Testis (tissue), 2 donors: ENCODE data around the gene KCNH4.

Source experiments
- POLR2A ChIP-seq: fragments of 450-650 bp; IDR thresholded peaks from one replicate; pipeline ENCODE4 v1.6.1; 2017; ENCODE audit warnings: antibody characterized with exemption, mild to moderate bottlenecking, moderate library complexity
- TF ChIP-seq, protein P1 (sequence below), 3 experiments: fragments of 450-650 bp in 2 of 3; fragments of 200-600 bp in 1 of 3; sonication (generic) in 1 of 3; IDR thresholded peaks; one replicate each; pipeline ENCODE4 v1.5.1; 2016 to 2019; ENCODE audit warnings: antibody characterized with exemption in 3 of 3, mild to moderate bottlenecking in 2 of 3, moderate library complexity in 1 of 3

DNA sequence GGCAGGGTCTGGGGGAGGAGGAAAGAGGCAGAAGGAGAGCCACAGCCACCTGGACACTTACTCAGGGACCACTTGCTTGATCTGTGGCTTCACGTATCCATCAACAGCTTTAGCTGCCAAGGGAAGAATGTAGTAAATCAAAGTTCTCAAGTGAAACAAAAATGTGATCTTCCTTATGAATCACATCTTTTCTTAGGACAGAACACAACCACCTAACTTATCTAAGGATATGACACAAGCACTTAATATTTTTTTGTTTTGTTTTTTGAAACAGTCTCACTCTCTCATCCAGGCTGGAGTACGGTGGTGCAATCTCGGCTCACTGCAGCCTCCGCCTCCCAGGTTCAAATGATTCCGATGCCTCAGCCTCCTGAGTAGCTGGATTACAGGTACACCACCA lies 21.8 kb upstream of the KCNH4 start:
- TF ChIP-seq, protein P1, sequence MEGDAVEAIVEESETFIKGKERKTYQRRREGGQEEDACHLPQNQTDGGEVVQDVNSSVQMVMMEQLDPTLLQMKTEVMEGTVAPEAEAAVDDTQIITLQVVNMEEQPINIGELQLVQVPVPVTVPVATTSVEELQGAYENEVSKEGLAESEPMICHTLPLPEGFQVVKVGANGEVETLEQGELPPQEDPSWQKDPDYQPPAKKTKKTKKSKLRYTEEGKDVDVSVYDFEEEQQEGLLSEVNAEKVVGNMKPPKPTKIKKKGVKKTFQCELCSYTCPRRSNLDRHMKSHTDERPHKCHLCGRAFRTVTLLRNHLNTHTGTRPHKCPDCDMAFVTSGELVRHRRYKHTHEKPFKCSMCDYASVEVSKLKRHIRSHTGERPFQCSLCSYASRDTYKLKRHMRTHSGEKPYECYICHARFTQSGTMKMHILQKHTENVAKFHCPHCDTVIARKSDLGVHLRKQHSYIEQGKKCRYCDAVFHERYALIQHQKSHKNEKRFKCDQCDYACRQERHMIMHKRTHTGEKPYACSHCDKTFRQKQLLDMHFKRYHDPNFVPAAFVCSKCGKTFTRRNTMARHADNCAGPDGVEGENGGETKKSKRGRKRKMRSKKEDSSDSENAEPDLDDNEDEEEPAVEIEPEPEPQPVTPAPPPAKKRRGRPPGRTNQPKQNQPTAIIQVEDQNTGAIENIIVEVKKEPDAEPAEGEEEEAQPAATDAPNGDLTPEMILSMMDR (IDR thresholded peaks at IDR 0.05), result no peak
- no peak for TF ChIP-seq POLR2A
